Mesenteric fat pad (tissue), 1 donor: ENCODE measurements around the gene TMEM126A. TPM values are rescaled to one million over a fixed set of nuclear protein-coding genes. Genes with fewer than 3 reads are reported as not detected.
"Not testable (repeated sequence)": the region's sequence is repeated elsewhere in the genome, so short reads cannot be mapped to it uniquely, and the experiment has no call there.

Source experiments
- DNase-seq: peaks from one replicate; pipeline ENCODE4 v3.0.0-alpha.2; 2020; ENCODE audit warnings: low spot score
- long read RNA-seq: library from polyadenylated mRNA; unstranded; transcript quantifications from one replicate; pipeline ENCODE4 v2.0.0, GENCODE V29; 2020
- total RNA-seq: library from RNA; stranded (reverse); fragmentation: NEBNext Ultra II Directional; extraction: Animal tissue kit (Norgen Biotek cat#: 25700); gene quantifications from one replicate; pipeline ENCODE4 v1.2.1, GENCODE V29; 2021
- donor health status: DM: yes; HTN: yes; CAD: no.

TMEM126A gene
- 36.6 TPM for total RNA-seq
- long read RNA-seq, partial matches to known transcripts = 0 of 4 reads
- long read RNA-seq, other reads (novel, unspliced or antisense) = 1 of 4 reads

DNA sequence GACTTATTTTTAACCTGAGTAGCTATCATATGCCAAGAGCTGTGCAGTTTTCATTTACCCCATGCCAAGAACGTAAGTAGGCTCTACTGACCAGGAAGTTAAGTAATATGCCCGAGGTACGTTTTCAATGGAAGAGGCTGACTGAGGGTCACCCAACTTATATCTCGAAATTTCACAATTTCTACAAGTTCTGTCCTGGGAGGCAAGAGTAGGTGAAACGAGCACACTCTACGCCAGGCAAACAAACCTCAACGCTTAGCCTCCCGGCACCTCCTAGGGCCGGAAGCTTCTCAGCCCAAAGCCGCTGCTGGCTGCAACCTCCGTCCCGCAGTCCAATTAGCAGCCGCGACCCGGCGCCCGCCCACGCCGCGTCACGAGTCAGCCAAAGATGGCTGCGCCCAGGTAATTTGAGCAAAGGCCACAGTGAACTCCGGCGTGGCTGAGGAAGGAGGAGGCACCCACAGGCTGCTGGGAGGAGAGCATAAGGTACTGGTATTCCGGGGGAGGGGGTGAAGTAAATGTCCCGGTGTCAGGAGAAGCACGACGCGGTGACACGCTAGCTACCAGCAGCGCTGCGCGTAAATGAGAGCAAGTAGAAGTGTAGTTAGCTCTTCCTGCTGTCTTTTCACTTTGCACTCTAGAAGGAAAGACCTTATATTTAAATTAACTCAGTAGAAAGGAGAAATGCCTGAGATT, at the start of gene TMEM126A:
Gene TMEM126A (plus strand): TSS at position 364 of the 696 bp plus-strand sequence. CDS start 2,289 bp downstream, outside the sequence.
- peak; percentile 97 for DNase-seq

DNA sequence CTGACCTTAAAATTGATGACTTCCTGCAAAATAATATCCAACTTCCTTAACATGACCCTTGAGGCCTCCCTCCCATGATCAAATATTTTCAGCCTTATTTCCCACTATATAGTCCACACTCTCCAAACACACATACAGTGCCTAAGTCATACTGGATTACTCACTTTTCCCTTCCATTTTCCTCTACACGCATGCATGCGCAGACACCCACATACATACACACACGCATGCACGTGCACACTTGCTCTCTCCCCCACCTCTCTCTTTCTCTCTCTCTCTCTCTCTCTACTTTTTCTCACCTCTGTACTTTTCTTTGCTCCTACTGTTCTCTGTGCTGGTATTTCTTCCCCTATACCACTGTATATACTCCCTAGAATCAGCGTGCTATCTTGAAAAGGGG, 48.7 kb upstream of the TMEM126A start:
- no peak for DNase-seq

DNA sequence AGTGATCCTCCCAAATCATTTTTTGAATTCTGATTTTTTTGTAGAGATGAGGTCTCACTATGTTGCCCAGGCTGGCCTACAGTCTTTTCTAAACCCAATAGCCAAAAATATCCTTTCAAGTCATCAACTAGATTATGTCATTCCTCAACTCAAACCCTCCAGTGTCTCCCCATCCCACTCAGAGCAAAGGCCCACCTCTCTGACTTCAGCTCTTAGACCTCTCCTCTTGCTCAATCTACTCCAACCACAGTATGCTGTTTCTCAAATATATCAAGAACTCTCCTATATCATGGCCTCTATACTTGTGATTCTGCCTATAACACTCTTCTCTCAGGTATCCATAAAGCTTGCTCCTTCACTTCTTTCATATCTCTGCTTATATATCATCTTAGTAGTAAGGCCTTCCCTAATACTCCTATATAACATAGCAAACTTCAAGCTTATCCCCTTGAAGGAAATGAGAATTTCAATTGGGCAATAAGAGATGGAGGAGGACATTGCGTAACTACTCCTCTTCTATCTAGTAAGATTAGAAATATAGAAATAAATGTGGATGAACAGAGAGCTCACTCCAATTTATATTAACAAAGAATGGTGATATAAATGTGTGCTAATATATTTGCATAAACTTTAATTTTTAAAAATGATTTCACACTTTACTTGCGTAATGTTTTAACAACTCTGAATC, 45.1 kb upstream of the TMEM126A start:
- DNase-seq = no peak

DNA sequence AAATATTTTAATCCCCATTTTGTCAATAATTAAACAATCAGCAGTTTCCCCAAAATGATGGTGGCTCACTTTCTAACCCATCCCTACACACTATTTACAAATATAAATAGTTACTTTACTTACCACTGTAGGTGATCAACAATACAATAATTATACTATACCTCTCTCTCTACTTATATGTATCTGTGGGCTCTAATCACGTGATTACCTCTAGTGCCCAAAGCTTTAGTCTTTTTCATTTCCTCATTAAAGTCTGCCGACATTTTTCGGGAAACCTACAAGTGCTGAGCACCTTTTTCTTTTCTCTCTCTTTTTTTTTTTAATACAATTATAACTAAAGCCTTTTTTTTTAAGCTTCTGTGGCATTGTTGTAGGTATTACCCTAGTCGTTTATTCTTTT, 44.5 kb upstream of the TMEM126A start:
- no peak for DNase-seq

DNA sequence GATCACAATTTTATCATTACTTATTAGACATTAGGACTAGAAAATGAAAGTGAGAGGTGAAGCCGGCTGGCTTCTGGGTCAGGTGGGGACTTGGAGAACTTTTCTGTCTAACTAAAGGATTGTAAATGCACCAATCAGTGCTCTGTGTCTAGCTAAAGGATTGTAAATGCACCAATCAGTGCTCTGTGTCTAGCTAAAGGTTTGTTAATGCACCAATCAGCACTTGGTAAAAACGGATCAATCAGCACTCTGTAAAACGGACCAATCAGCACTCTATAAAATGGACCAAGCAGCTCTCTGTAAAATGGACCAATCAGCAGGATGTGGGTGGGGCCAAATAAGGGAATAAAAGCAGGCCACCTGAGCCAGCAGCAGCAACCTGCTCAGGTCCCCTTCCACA, 41.5 kb upstream of the TMEM126A start:
- DNase-seq = not testable (repeated sequence)

DNA sequence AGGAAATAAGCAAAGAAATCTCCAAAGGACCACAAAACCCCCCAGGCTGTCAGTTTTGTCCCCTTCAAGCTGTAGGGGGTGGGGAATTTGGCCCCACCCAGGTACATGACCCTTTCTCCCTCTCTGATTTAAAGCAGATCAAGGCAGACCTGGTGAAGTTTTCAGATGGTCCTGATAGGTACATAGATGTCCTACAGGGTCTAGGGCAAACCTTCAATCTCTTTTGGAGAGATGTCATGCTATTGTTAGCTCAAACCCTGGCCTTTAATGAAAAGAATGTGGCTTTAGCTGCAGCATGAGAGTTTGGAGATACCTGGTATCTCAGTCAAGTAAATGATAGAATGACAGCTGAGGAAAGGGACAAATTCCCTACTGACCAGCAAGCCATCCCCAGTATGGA, 39.1 kb upstream of the TMEM126A start:
- DNase-seq = not testable (repeated sequence)

DNA sequence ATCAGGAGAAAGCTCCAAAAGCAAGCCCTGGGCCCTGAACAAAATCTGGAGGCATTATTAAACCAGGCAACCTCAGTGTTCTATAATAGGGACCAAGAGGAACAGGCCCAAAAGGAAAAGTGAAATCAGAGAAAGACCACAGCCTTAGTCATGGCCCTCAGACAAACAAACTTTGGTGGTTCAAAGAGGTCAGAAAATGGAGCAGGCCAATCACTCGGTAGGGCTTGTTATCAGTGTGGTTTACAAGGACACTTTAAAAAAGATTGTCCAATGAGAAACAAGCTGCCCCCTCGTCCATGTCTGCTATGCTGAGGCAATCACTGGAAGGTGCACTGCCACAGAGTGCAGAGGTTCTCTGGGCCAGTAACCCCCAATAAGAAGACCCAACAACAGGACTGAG, 38.5 kb upstream of the TMEM126A start:
- not testable (repeated sequence) for DNase-seq

DNA sequence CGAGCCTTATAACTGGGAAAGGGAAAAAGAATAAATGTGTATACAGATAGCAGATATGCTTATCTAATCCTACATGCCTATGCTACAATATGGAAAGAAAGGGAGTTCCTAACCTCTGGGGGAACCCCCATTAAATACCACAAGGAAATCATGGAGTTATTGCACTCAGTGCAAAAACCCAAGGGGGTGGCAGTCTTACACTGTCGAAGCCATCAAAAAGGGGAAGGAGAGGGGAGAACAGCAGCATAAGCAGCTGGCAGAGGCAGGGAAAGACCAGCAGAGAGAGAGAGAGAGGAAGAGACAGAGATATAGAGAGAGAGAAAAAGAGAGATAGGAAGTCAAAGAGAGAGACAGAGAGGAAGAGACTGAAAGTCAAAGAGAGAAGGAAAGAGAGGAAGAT, 36.1 kb upstream of the TMEM126A start:
- DNase-seq = not testable (repeated sequence)

DNA sequence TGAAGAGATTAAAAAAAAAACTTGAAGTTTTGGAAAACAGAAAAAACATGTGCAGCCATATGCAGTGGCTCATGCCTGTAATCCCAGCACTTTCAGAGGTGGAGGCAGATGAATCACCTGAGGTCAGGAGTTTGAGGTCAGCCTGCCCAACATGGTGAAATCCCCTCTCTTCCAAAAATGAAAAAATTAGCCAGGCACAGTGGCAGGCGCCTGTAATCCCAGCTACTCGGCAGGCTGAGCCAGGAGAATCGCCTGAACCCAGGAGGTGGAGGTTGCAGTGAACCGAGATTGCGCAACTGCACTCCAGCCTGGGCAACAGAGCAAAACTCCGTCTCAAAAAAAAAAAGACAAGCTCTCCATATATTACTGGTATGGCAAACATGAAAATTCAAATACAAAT, 28.3 kb upstream of the TMEM126A start:
- DNase-seq = no peak

DNA sequence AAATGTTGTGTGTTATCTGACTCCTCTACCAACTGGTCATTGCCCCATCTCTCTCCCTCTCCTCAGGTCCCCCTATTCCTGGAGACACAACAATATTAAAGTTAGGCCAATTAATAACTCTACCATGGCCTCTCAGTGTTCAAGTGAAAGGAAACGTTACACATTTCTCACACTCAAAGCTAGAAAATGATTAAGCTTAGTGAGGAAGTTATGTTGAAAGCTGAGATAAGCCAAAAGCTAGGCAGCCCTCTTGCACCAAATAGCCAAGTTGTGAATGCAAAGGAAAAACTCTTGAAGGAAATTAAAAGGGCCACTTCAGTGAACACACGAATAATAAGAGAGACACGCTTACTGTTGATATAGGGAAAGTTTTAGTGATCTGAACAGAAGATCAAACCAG, 27.5 kb upstream of the TMEM126A start:
- no peak for DNase-seq

DNA sequence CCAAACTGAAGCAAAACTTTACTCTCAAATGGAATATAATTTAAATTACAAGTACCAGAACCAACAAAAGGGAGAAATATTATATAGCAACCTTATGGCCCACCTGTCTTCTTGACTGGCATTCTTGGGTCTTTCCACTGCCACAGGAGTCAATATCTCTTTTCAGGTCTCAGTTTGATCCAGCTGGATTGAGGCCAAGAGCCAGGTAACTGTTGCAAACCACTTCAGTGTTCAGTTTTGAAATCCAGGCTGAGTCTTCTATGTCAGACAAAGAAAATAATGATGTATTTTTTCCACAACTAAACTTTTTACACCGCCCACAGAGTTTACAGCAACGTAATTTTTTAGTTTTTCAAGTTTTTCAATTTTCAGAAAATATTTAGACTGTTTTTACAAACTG, 21.3 kb upstream of the TMEM126A start:
- DNase-seq = no peak

DNA sequence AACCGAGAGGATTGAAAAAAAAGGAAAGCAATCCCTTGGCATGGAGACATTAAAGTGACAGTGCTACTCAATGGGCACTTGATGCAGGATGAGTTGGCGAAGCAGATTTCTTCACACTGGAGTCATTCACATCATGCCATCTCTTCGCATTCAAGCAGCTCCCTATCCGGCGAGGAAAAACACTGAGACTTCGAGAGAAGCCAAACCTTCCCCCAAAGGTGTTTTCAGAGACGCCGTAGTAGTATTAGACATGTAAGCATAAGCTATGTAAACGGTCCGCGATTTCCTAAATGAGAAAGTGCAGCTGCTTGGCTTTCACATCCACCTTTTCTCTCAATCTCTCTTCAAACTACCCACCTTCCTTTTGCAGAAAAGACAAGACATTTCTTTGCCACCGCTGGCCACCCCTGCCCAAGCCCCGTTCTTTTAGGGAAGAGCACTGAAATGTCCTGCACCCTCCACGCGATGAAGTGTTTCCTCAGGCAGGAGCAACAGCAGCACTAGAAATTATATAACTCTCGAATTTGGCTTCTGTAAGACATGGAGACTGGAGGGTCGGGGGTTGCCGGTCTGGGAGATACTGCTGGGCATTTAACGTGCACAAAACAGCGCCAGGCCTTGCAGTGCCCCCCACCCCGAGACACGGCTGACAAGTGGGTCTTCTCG, 20.3 kb upstream of the TMEM126A start, which contains the start of gene DLG2:
Gene DLG2 (minus strand): TSS at position 13 of the 666 bp plus-strand sequence.
- DNase-seq = no peak

DNA sequence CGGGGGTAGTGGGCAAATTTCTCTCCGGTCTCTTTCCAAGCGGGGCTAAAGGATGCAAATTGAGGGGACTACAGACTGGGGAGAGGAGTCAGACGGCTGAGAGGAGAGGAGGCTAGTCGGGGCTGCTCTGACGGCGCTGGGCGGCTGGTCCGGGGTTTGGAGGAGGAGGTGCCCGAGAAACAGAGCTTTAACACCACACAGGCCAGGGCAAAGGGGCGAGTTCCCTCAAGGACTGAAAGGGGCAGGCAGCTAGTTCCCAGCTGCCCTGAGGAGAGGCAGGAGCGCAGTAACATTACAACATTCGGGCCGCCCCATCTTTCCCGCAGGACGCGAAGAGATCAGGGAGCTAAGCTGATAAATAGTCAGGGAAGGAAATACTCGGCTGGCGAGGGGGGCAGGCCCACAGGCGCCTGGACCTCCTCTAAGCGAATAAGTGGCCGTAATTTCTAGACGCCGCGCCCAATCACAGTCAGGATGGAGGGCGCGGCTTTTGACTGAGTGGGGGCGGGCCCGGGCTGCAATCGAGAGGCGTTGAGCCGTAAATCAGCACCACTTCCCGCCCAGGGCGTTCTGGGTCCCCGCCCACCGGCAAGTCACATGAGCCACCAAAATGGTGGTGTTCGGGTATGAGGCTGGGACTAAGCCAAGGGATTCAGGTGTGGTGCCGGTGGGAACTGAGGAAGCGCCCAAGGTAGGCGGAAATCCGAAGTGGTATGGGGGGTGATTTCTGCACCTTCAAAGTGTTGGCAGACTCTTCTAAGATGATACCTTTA, 19.6 kb upstream of the TMEM126A start, which contains the start of gene TMEM126B:
Gene TMEM126B (plus strand): TSS at position 596 of the 773 bp plus-strand sequence. CDS start 15 bp downstream, at position 611.
- DNase-seq = peak; percentile 98

DNA sequence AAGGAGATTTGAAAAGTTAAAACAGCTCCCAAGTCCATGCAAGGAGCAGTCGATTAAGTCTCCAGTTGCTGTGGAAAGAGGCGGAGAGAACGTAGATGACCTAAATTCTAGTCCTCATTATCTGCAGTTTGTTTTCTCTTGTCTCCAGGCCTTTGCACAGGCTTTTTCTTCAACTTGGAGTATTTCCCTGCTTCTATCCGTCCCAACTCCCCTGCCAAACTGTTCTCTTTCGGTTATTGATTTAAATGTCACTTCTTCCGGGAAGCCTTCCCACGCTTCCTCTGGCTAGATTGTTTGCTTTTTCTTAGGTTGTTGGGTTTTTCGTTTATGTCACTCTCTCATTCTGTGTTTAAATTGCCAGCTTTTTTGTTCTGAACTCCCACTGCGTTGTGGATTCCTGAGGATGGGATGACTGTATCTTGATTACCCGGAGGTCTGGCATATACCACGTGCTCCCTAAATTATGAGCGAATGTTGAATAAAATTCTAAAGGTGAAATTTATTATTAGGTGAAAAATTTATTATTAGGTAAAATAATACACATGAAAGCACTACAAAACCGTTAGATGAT, 18.9 kb upstream of the TMEM126A start:
- no peak for DNase-seq

DNA sequence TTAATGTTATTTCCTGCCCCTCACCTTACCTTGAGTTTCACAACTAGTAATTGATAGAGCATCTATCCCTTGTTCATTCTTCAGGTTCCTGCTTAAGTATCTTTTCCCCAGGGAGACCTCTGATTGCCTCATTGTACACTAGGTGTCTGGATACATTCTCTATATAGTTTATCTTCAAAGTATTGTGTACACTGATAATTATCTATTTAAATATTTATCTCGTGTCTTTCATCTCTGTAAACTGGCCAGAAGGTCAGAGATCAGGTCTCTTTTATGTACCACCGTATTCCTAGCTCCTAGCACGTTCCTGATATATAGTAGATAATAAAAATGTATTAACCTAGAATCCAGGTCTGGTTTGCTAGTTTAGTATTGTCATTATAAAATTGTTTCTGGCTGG, 13.0 kb upstream of the TMEM126A start:
- no peak for DNase-seq

DNA sequence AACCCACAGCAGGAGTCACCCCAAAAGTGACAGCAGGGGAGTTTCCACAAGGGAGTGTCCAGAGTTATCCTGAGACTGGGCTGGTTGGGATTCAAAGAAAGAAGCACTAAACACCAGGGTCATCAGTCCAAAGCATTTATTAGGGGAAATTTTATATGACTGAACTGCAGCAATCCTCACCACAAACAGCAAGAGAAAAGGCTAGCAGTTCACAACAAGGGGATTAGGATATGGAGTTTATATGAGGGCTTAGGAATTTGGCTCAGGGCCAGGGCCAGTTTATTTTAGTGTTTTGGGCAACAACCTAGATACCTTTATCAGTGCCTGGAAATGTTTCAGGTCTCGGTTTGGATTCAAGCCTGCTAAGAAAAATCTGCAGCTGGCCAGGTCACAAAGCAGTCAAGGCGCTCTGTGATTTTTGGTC, 4.6 kb upstream of the TMEM126A start:
- no peak for DNase-seq

DNA sequence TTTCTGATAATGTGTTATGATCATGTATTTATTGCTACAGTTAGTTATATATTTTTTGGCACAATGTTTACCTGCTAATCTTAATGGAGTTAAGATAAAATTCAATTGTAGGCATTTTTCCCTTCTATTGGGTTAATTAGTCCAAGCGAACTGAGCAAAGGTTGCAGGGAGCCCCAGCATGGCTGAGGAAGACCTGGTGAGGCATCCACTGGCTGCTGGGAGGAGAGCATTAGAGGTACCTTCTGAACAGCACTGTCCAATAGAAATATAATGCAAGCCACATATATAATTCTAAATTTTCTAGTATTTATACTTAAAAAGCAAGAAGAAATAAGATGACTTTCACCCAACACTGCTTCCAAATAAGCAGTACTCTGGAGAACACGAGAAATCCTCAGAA, 689 bp upstream of the TMEM126A start:
- no peak for DNase-seq

DNA sequence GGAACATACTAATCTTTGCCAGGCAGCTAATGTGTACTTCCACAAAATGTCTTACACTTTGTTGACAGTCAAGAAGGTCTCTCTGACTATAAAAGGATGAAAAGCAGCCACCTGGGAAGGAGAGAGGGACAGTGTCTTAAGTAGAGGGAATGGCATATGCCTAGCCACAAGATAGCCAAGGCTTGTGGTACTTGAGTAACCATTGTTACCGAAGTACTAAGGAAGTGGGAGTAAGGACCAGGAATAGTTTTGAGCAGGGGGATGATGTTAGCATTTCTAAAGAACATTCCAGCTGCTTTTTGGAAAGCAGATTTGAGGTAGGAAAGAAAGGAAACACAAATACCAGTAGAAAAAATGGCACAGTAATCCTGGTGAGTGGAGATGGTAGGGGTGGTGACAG, 3.4 kb downstream of the TMEM126A start:
- DNase-seq = no peak

DNA sequence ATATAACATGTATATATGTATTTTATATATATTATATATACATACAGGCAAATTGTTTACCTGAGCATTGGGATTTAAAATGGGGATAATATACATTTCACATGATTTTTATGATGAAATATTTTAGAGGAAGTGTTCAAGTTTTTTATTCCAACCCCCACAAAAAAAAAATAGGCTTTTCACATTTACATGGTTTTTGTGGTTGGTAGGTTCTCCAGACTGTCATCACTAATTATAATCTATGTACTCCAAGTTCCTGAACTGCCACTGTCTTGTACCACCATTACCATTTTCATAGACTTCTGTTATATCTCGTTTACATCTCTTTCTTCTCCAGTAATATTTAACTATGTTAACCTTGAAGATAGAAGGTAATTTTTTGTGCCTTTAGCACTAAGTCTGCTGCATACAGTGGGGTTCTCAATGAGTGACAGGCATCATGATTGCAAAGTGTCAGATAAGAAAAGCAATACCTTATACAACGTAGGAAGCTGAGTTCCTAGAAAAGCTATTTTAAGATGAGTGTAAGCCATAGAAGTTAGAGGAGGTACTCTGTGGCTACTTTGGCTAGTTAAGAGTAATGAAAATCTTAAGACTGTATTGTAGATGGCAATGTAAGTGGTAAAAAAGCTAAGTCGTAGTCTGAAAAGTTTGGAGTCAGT, 5.2 kb downstream of the TMEM126A start:
- DNase-seq = no peak

DNA sequence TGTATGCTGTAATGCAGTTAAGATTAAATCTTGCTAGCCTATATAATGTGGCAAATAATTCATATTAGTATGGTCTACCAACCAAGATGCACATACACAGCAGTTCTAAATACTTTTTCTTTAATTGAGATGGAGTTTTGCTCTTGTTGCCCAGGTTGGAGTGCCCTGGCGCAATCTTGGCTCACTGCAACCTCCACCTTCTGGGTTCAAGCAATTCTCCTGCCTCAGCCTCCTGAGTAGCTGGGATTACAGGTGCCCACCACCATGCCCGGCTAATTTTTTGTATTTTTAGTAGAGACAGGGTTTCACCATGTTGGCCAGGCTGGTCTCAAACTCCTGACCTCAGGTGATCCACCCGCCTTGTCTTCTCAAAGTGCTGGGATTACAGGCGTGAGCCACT, 6.6 kb downstream of the TMEM126A start:
- DNase-seq = not testable (repeated sequence)
